Stimulated activated CD4-positive, alpha-beta T cell treated with anti-CD3 and anti-CD28 coated beads, TNF-alpha, amount 100 ng/mL, for 4 hours (primary cell): Measurements from ENCODE around the gene FPGT.
"Not testable (repeated sequence)": the region's sequence is repeated elsewhere in the genome, so short reads cannot be mapped to it uniquely, and the experiment has no call there.

Experiments
- DNase-seq, 3 experiments: peaks; one replicate each; pipeline ENCODE4 v3.0.0-alpha.2; 2020; ENCODE audit warnings: low read depth in 3 of 3

FPGT gene

GRCh38 chr1:74197657-74198552 lies at the start of gene FPGT, which contains the start of gene LRRIQ3:
FPGT (plus strand) TSS chr1:74198242; CDS start chr1:74198279, 37 bp downstream.
LRRIQ3 (minus strand) TSS chr1:74198176; CDS start chr1:74183684, 14,492 bp downstream.
- DNase-seq = peak; percentile 90 to 96 (median 94)

GRCh38 chr1:74160046-74160445 lies 38.0 kb upstream of the FPGT start:
- DNase-seq = no peak

GRCh38 chr1:74161497-74161896 lies 36.5 kb upstream of the FPGT start:
- no peak for DNase-seq

GRCh38 chr1:74162333-74162732 lies 35.7 kb upstream of the FPGT start:
- no peak for DNase-seq

GRCh38 chr1:74174423-74174822 lies 23.6 kb upstream of the FPGT start:
- not testable (repeated sequence) for DNase-seq

GRCh38 chr1:74180490-74180889 lies 17.6 kb upstream of the FPGT start:
- no peak for DNase-seq

- no peak for DNase-seq
Measured at GRCh38 chr1:74193908-74194307, 4.1 kb upstream of the FPGT start.

GRCh38 chr1:74195339-74195738 lies 2.7 kb upstream of the FPGT start:
- no peak for DNase-seq

GRCh38 chr1:74197255-74197654 lies 787 bp upstream of the FPGT start:
- no peak for DNase-seq

- DNase-seq = no peak
Measured at GRCh38 chr1:74199504-74199903, 1.5 kb downstream of the FPGT start.

GRCh38 chr1:74205266-74205665 lies 7.2 kb downstream of the FPGT start:
- no peak for DNase-seq

- DNase-seq = no peak
Measured at GRCh38 chr1:74215229-74215628, 17.2 kb downstream of the FPGT start.

- no peak for DNase-seq
Measured at GRCh38 chr1:74222701-74223100, 24.7 kb downstream of the FPGT start.

- no peak for DNase-seq
Measured at GRCh38 chr1:74223453-74223852, 25.4 kb downstream of the FPGT start.

GRCh38 chr1:74235153-74235552 lies 37.1 kb downstream of the FPGT start, which contains the start of gene TNNI3K:
TNNI3K (plus strand) TSS chr1:74235387; CDS start chr1:74235452, 65 bp downstream.
- no peak for DNase-seq

GRCh38 chr1:74236440-74236839 lies 38.4 kb downstream of the FPGT start:
- no peak for DNase-seq

GRCh38 chr1:74237035-74237434 lies 39.0 kb downstream of the FPGT start:
- DNase-seq = no peak

- DNase-seq = no peak
Measured at GRCh38 chr1:74237787-74238186, 39.7 kb downstream of the FPGT start.

- DNase-seq = no peak
Measured at GRCh38 chr1:74245168-74245772, 47.2 kb downstream of the FPGT start.

GRCh38 chr1:74246315-74246714 lies 48.3 kb downstream of the FPGT start:
- DNase-seq = no peak

GRCh38 chr1:74247881-74248528 lies 50.0 kb downstream of the FPGT start:
- DNase-seq = no peak

GRCh38 chr1:74253243-74253824 lies 55.3 kb downstream of the FPGT start:
- DNase-seq = not testable (repeated sequence)
